Measurements from ENCODE around the gene FAM217A. TPM values are rescaled to one million over a fixed set of nuclear protein-coding genes. Genes with fewer than 3 reads are reported as not detected.

Gene FAM217A
- total and polyA plus RNA-seq, 9 of the 15 experiments (the other 6 are each of a cell fraction or from before 2014, with no cell fraction given): not detected

- TF ChIP-seq SP1 (CRISPR knock-in tag; IDR thresholded peaks at IDR 0.05): no peak
- no peak for TF ChIP-seq NFE2 (IDR thresholded peaks at IDR 0.05; ENCODE audit: low read depth)
- TF ChIP-seq RAD21 (CRISPR knock-in tag; conservative IDR thresholded peaks at IDR 0.05 in 1 of 2, IDR thresholded peaks at IDR 0.05 in 1 of 2): peak in 1 of 2 experiments; percentile 49; a peak in 2 of 4 replicates
- TF ChIP-seq ZNF318 (IDR thresholded peaks at IDR 0.05; ENCODE audit: borderline replicate concordance in 1 of 2, low read depth in 1 of 2): no peak
- TF ChIP-seq MAZ (CRISPR knock-in tag; conservative IDR thresholded peaks at IDR 0.05 in 1 of 2, IDR thresholded peaks at IDR 0.05 in 1 of 2): no peak
- TF ChIP-seq TCF15 (CRISPR knock-in tag; IDR thresholded peaks at IDR 0.05): no peak
- no peak for TF ChIP-seq SLC30A9 (CRISPR knock-in tag; IDR thresholded peaks at IDR 0.05)
- peak; percentile 50; the same call in 1 of the 2 replicates for TF ChIP-seq HMBOX1 (IDR thresholded peaks at IDR 0.05)
- no peak for TF ChIP-seq TBL1XR1 (IDR thresholded peaks at IDR 0.05; ENCODE audit: low read length in 2 of 2)
- no peak for TF ChIP-seq SIN3A (IDR thresholded peaks at IDR 0.05; ENCODE audit: borderline replicate concordance in 2 of 2, control insufficient read depth in 1 of 2, low read depth in 2 of 2, low read length in 2 of 2)
- no peak for TF ChIP-seq POLR2A (conservative IDR thresholded peaks at IDR 0.05)
- no peak for TF ChIP-seq THAP12 (CRISPR knock-in tag; IDR thresholded peaks at IDR 0.05)
- TF ChIP-seq PCBP2 (IDR thresholded peaks at IDR 0.05; ENCODE audit: low read depth, low read length, poor library complexity, severe bottlenecking): no peak
- no peak for TF ChIP-seq SETDB1 (IDR thresholded peaks at IDR 0.05; ENCODE audit: low read length)
Measured at GRCh38 chr6:4125933-4126864, 47.3 kb upstream of the FAM217A start (continued).
